Activated CD8-positive, alpha-beta memory T cell treated with anti-CD3 and anti-CD28 coated beads, Interleukin-2, amount 50 U/mL, for 24 hours (primary cell): ENCODE measurements around the gene SLC43A2.

Experiments used
- DNase-seq: peaks from one replicate; pipeline ENCODE4 v3.0.0-alpha.2; 2020; ENCODE audit errors: extremely low read depth

The SLC43A2 gene

DNA sequence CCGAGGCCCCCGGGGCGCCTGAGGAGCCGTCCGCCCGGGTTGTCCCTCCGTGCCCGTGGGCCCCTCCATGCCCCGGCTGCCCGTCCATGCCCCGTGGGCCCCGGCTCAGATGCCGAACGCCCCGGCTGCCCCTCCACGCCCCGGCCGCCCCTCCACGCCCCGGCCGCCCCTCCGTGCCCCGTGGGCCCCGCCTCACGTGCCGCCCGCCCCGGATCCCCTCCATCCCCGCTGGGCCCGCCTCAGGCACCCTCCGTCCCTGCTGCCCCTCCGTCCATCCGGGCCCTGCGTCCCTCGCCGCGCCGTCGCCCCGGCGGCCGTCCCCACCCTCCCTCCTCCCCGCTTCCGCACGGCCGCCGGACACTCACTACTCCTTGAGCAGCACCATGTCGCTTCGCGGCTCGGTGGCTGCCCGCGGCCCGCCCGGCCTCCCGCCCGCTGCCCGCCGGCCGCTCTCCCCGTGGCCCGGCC is 66.4 kb downstream of the SLC43A2 start:
- DNase-seq = no peak

DNA sequence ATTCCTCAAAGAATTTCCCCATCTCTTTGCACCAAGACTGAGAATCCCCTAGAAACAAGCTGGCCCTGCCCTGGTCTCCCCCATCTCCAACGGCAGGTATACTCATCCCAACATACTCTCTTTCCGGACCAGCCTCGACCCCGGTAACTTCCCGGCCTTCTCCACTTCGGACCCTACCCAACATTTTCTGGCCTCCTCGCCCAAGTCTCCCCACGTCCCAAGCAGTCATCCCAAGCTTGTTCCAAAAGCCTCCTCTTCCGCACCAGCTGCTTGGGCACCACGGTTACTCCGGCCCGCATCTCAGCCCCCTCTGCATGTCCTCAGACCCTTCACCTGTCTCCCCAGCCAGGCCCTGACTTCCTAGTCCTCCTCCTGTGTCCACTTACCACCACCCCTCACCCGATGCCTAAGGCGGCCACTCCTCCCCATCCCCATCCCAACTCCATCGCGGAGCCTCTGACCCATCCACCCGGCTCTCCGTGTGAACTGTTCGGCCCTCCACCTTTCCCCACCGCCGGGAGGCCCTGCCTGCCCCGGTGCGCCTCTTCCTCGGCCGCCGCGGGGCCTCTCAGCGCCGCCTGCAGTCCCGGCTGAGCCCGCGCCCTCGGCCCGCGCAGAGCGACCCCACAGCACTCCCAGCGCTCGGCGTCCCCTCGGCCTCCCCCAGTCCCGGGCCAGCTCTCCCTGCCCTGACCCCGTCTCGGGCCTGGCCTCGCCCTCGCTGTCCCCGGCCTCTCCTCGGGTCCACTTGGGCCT is 67.0 kb downstream of the SLC43A2 start:
- DNase-seq = no peak

- no peak for DNase-seq
Observed at GRCh38 chr17:1560858-1561355, 67.7 kb downstream of the SLC43A2 start.

DNA sequence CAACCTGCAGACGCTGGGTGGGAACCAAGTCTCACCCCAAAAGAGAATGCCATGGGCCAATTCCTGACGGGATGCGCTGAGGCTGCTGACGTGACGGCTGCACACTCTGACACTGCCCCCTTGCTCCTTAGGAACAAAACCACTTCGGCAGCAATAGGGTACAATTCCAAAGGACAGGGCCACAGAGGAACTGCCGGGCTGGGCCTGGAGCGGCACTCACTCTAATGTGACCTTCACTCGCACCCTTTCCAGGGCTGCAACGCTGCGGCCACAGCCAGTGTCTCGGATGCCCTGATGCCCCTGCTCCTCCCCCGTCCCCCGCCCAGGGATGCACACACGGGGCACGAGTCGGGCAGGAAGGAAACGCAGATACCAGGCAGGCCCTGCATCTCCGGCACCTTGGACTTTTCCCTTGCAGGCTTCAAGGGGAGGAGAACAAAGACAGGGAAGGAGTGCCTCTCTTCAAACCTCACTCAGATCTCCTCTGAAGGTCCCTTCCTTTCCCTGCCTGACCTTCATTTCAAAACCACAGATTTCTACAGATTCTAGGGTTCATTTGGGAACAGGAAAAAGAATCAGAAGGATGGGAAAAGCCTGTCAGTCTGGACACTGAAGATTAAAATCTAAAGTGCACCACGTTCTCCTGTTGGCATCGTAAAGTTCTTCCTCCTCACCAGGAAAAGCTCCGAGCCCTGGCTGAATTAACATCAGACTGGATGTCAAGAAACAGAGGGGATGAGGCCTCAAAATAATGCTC is 68.4 kb downstream of the SLC43A2 start:
- DNase-seq = no peak

GRCh38 chr17:1559047-1560043 is 69.3 kb downstream of the SLC43A2 start:
- DNase-seq = no peak

- no peak for DNase-seq
Observed at GRCh38 chr17:1558401-1558800, 70.2 kb downstream of the SLC43A2 start.

DNA sequence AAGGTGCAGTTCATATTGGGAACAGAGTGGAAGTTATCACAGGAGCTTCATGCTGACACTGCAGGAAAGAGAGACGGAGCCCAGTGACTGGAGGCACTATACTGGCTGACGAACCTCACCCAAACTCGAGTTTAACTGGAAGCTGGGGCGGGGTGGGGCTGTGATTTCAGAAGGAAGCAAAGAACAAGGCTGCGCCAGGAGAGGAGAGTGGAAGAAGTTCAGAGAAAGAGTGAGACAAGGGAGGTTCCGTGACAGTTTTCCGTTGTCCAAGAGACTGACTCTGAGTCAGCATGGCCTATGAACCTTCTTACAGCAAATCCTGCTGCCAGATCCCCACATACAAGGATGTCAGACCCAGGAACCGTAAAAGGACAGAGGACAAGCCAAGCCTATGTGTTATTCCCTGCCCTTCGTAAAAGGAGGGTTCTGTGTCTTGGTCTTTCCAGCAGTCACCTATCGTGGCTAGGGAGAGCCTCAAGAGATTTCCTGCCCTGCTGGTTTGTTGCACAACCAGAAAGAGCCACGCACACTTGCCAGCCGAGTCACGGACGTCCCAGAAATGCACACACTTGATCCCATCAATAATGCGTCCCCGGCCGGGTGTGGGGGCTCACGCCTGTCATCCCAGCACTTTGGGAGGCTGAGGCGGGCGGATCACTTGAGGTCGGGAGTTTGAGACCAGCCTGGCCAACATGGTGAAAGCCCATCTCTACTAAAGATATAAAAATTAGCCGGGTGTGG is 71.1 kb downstream of the SLC43A2 start:
- no peak for DNase-seq

DNA sequence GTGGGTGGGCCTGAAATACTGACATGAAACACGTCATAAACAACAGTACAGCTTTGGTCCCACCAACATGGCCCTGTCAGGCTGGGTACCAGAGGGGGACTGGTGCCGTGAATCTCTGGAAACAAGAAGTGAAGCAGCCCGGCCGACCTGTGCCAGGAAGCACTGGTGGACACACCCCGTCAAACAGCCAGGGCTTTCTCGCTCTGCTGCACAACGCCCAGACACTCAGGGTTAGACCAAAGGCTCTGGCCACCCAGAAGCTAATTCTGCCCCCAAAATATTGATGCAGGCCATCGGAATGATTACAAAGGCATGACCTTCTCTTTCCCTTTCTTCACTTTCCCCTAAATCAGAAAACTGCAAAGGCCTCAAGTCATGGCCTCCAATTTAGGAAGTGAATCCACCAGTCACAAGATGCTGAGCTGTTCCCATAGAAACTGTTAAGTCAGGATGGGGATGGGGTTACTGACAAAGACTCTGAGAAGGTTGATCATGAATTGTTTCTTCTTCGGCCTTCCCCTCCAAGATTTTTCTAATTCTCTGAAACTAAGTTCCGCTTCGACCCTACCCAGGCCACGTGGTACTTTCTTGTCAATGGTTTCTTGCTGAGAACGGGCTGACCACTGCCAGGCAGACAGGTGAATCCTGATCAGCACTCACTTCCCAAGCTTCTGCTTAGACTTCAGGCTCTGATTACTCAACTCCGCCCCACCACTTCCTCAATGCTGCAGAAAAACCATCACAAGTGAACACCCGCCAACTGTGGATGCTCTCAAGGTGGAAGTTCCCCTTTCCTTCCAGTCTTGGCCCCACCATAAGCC is 72.8 kb downstream of the SLC43A2 start:
- DNase-seq = no peak

- no peak for DNase-seq
Observed at GRCh38 chr17:1554751-1555540, 73.7 kb downstream of the SLC43A2 start.

DNA sequence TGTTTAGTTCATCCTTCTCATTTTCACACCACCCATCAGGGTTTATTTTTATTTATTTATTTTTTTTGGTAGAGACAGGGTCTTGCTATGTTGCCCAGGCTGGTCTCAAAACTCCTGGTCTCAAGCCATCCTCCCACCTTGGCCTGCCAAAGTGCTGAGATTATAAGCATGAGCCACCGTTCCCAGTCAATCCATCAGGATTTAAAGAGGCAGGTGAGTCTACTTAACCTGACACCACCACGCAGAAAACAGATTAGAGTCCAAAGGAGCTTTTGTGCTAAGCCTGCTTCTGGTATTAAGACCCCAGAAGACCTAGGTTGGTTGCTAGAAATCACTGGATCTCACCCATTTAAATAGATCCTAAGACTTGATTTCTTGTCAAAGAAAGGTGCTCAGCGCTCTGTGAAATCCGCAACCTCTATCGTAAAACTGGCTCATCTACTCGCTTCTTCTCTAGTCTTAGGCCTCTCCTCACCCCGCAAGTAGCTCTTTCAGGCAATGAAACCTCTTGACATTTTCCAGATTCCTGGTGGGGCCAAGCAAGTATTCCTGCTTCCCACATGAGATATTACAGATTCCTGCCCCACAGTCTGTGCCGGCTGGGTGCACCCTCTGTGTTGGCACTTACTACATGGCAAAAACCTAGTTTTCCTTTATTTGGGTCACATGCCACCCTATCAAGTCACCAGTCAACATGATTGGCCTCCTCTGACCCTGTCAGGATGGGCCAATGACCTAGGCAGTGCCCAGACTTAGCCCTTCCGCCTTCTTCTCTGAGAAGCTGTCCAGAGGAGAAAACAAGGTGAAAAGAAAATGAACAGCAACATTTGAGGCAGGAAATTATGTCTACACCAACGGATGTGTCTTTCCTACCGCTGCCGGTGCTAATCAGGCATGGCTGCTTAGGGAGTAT is 75.0 kb downstream of the SLC43A2 start:
- no peak for DNase-seq

- no peak for DNase-seq
Observed at GRCh38 chr17:1552932-1553331, 75.7 kb downstream of the SLC43A2 start.

DNA sequence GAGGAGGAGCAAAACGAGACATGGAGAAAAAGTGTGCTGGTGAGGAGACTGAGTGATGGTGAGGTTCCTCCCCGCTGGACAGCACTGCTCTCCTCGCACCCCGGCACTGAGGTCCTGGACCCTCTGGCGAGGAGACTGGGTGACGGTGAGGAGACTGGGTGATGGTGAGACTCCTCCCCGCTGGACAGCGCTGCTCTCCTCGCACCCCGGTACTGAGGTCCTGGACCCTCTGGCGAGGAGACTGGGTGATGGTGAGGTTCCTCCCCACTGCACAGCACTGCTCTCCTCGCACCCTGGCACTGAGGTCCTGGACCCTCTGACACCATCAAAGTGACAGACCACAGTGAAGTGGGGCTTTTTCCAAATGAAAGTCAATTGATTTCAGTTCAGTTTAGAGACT is 76.9 kb downstream of the SLC43A2 start:
- DNase-seq = no peak

DNA sequence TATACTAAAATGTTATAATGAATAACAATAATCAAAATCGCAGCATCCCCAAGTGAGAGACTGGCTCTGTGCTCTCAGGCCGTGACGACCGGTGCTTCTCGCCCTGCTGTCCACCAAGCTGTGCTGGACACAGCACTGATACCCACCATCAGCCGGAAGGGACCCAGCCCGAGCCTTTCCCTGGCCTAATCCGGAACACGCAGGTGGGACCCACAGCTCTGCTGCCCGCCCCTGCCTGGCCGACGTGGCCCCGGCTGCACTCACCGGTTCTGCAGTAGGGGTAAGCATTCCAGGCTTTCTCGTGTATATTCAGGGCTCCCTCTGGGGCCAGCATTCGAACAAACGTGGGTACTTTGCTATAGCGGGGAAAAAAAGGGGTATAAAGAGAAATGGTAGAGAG is 80.6 kb downstream of the SLC43A2 start:
- no peak for DNase-seq

DNA sequence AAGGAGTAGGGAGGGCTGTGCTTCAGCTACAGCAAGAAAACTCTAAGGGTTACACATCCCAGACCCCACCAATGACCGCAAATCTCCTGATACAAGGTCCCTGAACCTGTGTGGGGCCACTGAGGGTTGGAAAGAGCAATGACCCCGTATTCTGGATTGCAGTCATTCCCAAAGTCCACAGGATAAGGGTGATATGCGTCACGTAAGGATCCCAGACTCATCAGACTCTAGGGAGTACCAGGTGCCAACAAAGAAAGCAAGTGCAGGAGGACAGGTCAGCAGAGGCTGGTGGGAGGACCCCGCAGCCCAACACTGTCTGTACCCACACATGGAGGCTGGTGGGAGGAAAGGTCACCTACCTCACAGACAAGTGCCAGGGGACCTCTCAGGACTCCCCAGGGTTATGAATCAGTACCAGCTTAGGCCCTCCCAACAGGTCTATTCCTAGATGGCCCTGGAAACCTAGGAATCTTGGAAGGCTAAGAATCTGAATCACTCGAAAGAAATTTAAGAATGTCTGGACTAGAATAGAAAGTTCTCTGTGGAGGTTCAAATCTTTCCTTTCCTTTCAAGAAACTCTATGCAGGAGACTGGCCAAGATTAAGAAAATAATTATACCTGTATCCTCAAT is 82.2 kb downstream of the SLC43A2 start:
- DNase-seq = no peak

GRCh38 chr17:1545618-1546017 is 83.0 kb downstream of the SLC43A2 start:
- no peak for DNase-seq

GRCh38 chr17:1542316-1542715 is 86.3 kb downstream of the SLC43A2 start:
- no peak for DNase-seq

GRCh38 chr17:1541367-1541904 is 87.2 kb downstream of the SLC43A2 start:
- DNase-seq = no peak

- DNase-seq = no peak
Observed at GRCh38 chr17:1539811-1540210, 88.8 kb downstream of the SLC43A2 start.
